BLaER1 treated with 17β-estradiol and CSF1 and Interleukin-3, amounts not matched to agents 10 nM and 100 nM (cell line): ENCODE results near the gene PRCD.
A peak's percentile ranks its signal among the peaks of the same experiment; 100 is the strongest.
"Not testable (repeated sequence)": the region's sequence is repeated elsewhere in the genome, so short reads cannot be mapped to it uniquely, and the experiment has no call there.

Source experiments
- H3K27ac ChIP-seq, 11 experiments: shearing (Covaris generic); formaldehyde crosslinking; 2 replicates each; pipeline ENCODE4 v1.8.1; 2022
- H3K27me3 ChIP-seq, 11 experiments: shearing (Covaris generic); formaldehyde crosslinking; 2 replicates each; pipeline ENCODE4 v1.8.1; 2022
- H3K36me3 ChIP-seq, 11 experiments: shearing (Covaris generic); formaldehyde crosslinking; 2 replicates each; pipeline ENCODE4 v1.8.1; 2022
- H3K4me1 ChIP-seq, 10 experiments: shearing (Covaris generic); formaldehyde crosslinking; 2 replicates each; pipeline ENCODE4 v1.8.1; 2022
- H3K4me2 ChIP-seq, 11 experiments: shearing (Covaris generic); formaldehyde crosslinking; 2 replicates each; pipeline ENCODE4 v1.8.1; 2022
- H3K4me3 ChIP-seq, 10 experiments: shearing (Covaris generic); formaldehyde crosslinking; 2 replicates each; pipeline ENCODE4 v1.8.1; 2022
- H3K9ac ChIP-seq, 11 experiments: shearing (Covaris generic); formaldehyde crosslinking; 2 replicates each; pipeline ENCODE4 v1.8.1; 2022
- H3K9me3 ChIP-seq, 11 experiments: shearing (Covaris generic); formaldehyde crosslinking; replicated peaks in 1 of 11; 2 replicates each; pipeline ENCODE4 v1.8.1; 2022
- H4K20me1 ChIP-seq, 11 experiments: shearing (Covaris generic); formaldehyde crosslinking; 2 replicates each; pipeline ENCODE4 v1.8.1; 2022
- Cebpa-rat ChIP-seq, 11 experiments: shearing (Covaris generic); IDR thresholded peaks; 2 replicates each; pipeline ENCODE4 v1.8.1; 2022

Gene PRCD

DNA sequence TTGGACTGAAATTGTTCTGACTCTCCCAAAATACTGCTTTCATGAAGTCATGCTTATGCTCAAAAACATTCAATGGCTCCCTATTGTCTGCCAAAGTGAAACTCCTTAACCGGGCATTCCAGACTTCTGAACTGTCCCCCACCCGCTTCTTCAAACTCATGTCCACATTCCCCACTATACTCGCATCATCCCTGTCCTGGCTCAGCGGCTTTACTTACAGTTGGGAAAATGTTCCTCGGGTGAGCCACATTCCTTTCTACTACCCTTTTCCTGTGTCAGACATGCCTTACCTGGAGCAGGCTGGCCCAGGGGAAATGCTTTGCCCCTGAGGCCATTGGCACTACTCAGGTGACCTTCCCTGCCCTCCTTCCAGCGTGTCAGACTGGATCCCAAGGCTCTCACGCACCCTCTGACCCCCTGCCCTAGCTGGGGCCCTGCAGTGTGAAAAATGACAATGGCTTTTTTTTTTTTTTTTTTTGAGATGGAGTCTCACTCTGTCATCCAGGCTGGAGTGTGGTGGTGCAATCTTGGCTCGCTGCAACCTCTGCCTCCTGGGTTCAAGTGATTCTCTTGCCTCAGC, 7.7 kb upstream of the PRCD start:
- Histone ChIP-seq H3K4me1 (peaks cover 66 to 94% (median 87%) of the 10 kb centered on the region in 10 experiments), H3K36me3 (no peaks in the 10 kb centered on the region), H3K4me2 (peak overlapping the region in 10 of 11 experiments; percentile 21 to 99 (median 91); a peak in 15 of 22 replicates), H4K20me1 (no peaks in the 10 kb centered on the region), H3K9ac (no peak overlapping the region; a peak in 1 of 22 replicates), H3K27me3 (peaks cover 14 to 24% (median 18%) of the 10 kb centered on the region in 11 experiments), H3K9me3 (no peaks in the 10 kb centered on the region), H3K4me3 (no peak overlapping the region), H3K27ac (peak overlapping the region in 5 of 11 experiments; percentile 77 to 88 (median 82); a peak in 6 of 22 replicates)
- no peak for TF ChIP-seq Cebpa-rat (IDR thresholded peaks at IDR 0.05)

DNA sequence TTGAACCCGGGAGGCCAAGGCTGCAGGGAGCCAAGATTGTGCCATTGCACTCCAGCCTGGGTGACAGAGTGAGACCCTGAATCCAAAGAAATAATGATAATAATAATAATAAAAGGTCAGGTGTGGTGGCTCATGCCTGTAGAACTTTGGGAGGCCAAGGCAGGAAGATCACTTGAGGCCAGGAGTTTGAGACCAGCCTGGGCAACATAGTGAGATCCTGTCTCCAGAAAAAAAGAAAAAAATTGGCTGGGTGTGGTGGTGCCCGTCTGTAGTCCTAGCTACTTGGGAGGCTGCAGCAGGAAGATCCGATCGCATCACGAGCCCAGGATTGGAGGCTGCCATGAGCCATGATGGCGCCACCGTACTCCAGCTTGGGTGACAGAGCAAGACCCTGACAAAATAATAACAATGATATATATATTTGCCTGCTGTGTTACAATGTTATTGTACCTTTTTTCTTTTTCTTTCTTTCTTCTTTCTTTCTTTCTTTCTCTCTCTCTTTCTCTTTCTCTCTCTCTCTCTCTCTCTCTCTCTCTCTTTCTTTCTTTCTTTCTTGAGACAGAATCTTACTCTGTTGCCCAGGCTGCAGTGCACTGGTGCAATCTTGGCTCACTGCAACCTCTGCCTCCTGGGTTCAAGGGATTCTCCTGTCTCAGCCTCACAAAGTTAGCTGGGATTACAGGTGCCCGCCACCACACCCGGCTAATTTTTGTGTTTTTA, 6.0 kb upstream of the PRCD start:
- H3K4me3 ChIP-seq, H4K20me1 ChIP-seq, H3K9me3 ChIP-seq, H3K9ac ChIP-seq, H3K36me3 ChIP-seq: not testable (repeated sequence)
- peaks cover 61 to 93% (median 85%) of the 10 kb centered on the region in 10 experiments for H3K4me1 ChIP-seq
- peak overlapping the region in 3 of 11 experiments; percentile 94 to 100 (median 98); a peak in 3 of 22 replicates for H3K4me2 ChIP-seq
- H3K27ac ChIP-seq, result peak overlapping the region in 2 of 11 experiments; percentile 13 to 64; a peak in 1 of 22 replicates
- peaks cover 30 to 36% (median 32%) of the 10 kb centered on the region in 11 experiments for H3K27me3 ChIP-seq

DNA sequence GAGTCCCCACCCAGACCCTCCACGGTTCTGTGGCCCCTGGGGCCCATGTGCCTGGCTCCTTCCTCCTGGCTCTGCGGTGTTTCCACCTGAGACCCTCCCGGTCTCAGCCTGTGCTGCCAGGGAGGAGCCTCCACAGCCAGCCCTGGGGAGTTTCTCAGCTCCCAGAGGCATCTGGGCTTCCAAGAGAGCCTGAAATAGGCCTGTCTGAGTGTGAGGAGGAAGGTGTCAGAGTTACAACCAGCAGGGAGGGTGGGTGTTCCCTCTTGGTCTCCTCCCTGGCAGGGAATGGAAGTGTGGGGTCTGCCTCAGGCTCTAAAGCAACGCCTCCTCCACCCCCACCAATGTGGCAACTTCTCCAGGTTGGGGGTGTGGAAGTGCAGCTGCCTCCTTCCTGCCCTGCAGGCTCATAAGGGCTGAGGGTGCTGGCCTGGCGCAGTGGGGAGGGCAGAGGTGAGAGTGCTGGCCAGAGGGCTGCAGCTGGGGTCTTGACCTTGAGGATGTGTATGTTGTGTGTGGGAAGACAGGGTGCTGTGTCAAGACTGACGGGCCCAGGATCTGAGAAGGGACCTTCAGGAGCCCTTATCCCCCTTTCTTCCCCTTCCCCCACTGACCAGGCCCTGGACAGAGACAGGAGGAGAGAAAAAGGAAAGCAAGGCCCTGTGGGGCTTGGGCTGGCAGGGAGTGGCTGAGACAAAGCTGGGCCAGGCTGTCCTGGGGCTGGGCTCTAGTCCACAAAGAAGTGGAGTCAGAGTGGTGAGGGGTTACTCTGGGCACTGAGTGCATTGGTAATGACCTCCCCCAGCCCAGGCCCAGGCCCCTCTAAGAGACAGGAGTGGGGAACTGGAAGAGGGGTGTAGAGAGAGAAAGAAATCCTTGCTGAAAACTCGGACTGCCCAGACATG, 4.8 kb upstream of the PRCD start:
- H3K27me3 ChIP-seq, result peaks cover 41 to 47% (median 43%) of the 10 kb centered on the region in 11 experiments
- H3K9me3 ChIP-seq, result no peaks in the 10 kb centered on the region
- peak overlapping the region; percentile 54 to 100 (median 98) for H3K4me2 ChIP-seq
- peaks cover 0 to 7% (median 0%) of the 10 kb centered on the region in 11 experiments; a peak in 2 of 22 replicates for H4K20me1 ChIP-seq
- H3K9ac ChIP-seq, result peak overlapping the region; percentile 16 to 62 (median 40); a peak in 15 of 22 replicates
- peaks cover 52 to 92% (median 81%) of the 10 kb centered on the region in 10 experiments for H3K4me1 ChIP-seq
- peak overlapping the region in 6 of 11 experiments; percentile 13 to 64 (median 46); a peak in 11 of 22 replicates for H3K27ac ChIP-seq
- H3K4me3 ChIP-seq, result no peak overlapping the region
- no peak for TF ChIP-seq Cebpa-rat (IDR thresholded peaks at IDR 0.05)
- no peaks in the 10 kb centered on the region for H3K36me3 ChIP-seq

DNA sequence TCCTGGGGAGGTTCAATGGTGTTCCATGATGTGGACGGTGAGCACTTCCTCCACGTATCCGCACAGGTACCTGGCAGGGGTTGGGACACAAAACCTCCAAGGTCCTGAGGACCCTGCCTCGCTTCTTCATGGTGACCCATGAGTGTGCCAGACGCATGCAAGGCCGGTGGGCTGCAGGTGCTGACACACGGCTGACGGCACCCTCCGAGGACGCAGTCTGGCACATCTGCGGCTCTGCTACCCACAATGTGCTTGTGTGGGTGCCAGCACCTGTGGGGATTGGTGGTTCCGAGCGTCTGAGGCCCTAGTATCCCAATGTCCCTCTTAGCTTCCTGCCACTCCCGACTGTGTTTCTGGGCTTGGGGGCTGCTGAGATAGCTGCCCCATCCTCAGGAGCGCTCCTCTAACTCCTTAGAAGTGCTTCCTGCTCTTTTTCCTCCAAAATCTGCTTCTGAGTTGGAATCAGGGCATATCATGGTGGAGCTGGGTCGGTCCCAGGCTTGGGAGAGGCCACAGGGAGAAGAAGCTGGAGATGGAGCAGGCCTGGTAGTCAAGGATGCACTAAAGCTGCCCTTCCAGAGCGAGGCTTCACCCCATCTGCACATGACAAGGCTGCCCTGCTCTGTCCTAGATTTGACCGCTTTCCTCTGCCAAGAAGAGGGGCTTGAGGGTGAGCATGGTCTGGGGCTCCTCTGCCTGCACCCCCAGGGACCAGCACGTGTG, 3.9 kb upstream of the PRCD start:
- Histone ChIP-seq H3K4me3 (no peak overlapping the region), H3K9me3 (no peaks in the 10 kb centered on the region), H3K27ac (peak overlapping the region in 2 of 11 experiments; percentile 7 to 64; a peak in 1 of 22 replicates), H3K4me2 (peak overlapping the region; percentile 54 to 100 (median 98)), H3K36me3 (no peaks in the 10 kb centered on the region), H3K9ac (peak overlapping the region in 5 of 11 experiments; percentile 10 to 62 (median 39); a peak in 5 of 22 replicates), H3K27me3 (peaks cover 42 to 52% (median 44%) of the 10 kb centered on the region in 11 experiments), H4K20me1 (peaks cover 0 to 7% (median 0%) of the 10 kb centered on the region in 11 experiments; a peak in 2 of 22 replicates), H3K4me1 (peaks cover 49 to 92% (median 81%) of the 10 kb centered on the region in 10 experiments)
- no peak for TF ChIP-seq Cebpa-rat (IDR thresholded peaks at IDR 0.05)

DNA sequence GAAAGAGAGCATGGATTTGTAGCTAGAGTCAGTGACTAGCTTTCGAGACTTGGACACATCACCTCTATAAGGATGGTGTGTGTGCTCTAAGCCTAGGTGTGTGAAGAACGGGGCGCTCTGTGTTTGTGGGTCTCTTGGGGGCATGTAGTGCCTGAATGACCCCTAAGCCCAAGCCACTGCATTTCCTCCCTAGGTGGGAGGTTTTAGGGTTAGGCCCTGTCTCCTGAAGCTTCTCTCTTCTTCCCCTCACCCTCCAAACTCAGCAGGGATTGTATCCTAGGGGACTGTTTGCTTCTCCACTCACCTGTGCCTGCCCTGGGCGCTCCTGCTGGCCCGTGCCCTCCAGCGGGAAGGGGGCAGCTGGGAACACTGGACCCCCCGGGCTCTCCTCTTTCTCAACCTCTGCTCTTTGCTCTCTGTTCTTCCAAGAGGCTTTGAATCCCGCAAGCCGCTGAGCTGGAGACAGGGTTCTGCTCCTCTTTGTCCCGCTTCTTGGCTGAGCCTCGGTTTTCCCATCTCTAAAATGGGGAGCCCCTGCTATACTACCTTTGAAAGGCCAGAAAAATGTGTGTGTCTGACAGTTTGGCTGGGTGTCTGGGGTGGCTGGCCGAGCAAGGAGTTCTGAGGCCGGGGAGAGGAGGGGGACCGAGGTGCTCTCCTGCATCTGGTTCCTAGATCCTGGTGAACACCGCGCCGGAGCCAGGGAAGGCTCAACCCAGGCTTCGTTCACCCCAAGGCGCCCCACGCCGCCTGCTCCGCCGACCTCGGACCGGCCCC, 3.1 kb upstream of the PRCD start:
- no peaks in the 10 kb centered on the region for H3K9me3 ChIP-seq
- H4K20me1 ChIP-seq, result peaks cover 0 to 7% (median 0%) of the 10 kb centered on the region in 11 experiments; a peak in 2 of 22 replicates
- H3K9ac ChIP-seq, result peak overlapping the region in 4 of 11 experiments; percentile 28 to 78 (median 51); a peak in 4 of 22 replicates
- TF ChIP-seq Cebpa-rat (IDR thresholded peaks at IDR 0.05), result no peak
- peak overlapping the region in 4 of 10 experiments; percentile 58 to 73 (median 65); a peak in 3 of 20 replicates for H3K4me3 ChIP-seq
- peak overlapping the region; percentile 94 to 100 (median 98) for H3K4me2 ChIP-seq
- H3K27ac ChIP-seq, result no peak overlapping the region
- no peaks in the 10 kb centered on the region for H3K36me3 ChIP-seq
- peaks cover 49 to 92% (median 81%) of the 10 kb centered on the region in 10 experiments for H3K4me1 ChIP-seq
- H3K27me3 ChIP-seq, result peaks cover 42 to 52% (median 44%) of the 10 kb centered on the region in 11 experiments

DNA sequence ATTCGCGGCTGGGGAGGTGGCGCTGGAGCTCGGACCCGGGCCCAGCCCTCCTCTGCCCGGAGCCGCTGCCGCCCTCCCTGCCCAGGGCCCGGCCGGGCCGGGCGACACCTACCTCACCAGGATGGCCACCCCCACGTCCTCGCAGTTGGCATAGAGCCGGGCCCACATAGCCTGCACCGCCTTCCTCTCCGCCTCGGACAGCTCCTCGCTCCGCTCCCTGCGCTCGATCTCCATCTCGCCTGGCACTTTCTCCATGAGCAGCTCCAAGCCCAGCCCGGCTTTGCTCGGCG, 2.6 kb upstream of the PRCD start:
- no peaks in the 10 kb centered on the region for H3K36me3 ChIP-seq
- H3K9ac ChIP-seq, result peak overlapping the region in 3 of 11 experiments; percentile 28 to 78 (median 40); a peak in 2 of 22 replicates
- H3K27me3 ChIP-seq, result peaks cover 43 to 57% (median 45%) of the 10 kb centered on the region in 11 experiments
- TF ChIP-seq Cebpa-rat (IDR thresholded peaks at IDR 0.05), result no peak
- peak overlapping the region in 6 of 10 experiments; percentile 58 to 73 (median 64); a peak in 7 of 20 replicates for H3K4me3 ChIP-seq
- H3K4me1 ChIP-seq, result peaks cover 48 to 92% (median 82%) of the 10 kb centered on the region in 10 experiments
- H3K9me3 ChIP-seq, result no peaks in the 10 kb centered on the region
- no peak overlapping the region for H3K27ac ChIP-seq
- peak overlapping the region; percentile 94 to 100 (median 98) for H3K4me2 ChIP-seq
- H4K20me1 ChIP-seq, result peaks cover 0 to 7% (median 0%) of the 10 kb centered on the region in 11 experiments; a peak in 2 of 22 replicates

DNA sequence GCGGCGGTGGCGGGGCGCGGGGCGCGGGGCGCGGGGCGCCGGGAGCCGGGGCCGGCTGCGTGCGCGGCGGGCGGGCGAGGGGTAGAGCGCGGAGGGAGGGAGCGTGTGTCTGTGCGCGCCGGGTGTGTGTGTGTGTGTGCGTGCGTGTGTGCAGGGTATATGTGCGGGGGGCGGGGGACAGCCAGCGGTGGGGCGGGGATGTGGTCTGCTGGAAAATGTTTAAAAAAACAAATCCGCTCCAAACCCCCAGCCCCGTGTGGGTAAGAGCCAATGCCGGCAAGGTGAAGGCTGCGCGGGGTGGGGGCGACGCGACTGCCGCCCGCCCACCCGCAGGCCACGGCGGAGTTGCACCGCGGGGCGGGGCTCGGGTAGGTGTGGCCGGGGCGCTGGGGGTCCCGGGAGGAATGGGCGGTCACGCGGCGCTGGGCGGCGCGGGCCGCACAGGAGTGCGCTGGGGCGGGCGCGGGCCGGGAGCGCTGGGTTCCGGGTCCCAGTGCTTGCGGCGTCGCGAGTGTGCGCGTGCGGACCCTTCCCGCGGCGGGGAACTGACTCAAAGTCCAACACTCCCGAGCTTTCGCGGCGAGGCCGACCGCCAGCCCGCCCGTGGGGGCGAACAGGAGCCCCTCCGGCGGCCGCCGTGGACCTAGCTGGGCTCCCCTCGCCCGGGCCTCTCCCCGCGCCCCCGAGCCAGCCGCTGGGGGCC, 2.1 kb upstream of the PRCD start, which contains the start of gene CYGB:
Gene CYGB, minus strand, starts transcription at position 132 of the 703 bp plus-strand sequence. CDS start 167 bp downstream, outside the sequence.
- peaks cover 53 to 92% (median 83%) of the 10 kb centered on the region in 10 experiments for H3K4me1 ChIP-seq
- H3K27me3 ChIP-seq, result peaks cover 47 to 62% (median 50%) of the 10 kb centered on the region in 11 experiments
- peaks cover 0 to 7% (median 0%) of the 10 kb centered on the region in 11 experiments; a peak in 2 of 22 replicates for H4K20me1 ChIP-seq
- H3K4me2 ChIP-seq, result peak within 1 kb of the TSS; percentile 94 to 100 (median 98)
- peak within 1 kb of the TSS; percentile 57 to 77 (median 70) for H3K27ac ChIP-seq
- no peaks in the 10 kb centered on the region for H3K9me3 ChIP-seq
- peak within 1 kb of the TSS; percentile 57 to 83 (median 77) for H3K9ac ChIP-seq
- H3K4me3 ChIP-seq, result peak within 1 kb of the TSS; percentile 56 to 73 (median 60)
- no peaks in the 10 kb centered on the region for H3K36me3 ChIP-seq
- no peak for TF ChIP-seq Cebpa-rat (IDR thresholded peaks at IDR 0.05)
